ENCODE results near the gene DCST1. TPM values are rescaled to one million over a fixed set of nuclear protein-coding genes. Genes with fewer than 3 reads are reported as not detected.

Gene DCST1
- total RNA-seq, 1 experiment from 2014 or later, result not detected

DNA sequence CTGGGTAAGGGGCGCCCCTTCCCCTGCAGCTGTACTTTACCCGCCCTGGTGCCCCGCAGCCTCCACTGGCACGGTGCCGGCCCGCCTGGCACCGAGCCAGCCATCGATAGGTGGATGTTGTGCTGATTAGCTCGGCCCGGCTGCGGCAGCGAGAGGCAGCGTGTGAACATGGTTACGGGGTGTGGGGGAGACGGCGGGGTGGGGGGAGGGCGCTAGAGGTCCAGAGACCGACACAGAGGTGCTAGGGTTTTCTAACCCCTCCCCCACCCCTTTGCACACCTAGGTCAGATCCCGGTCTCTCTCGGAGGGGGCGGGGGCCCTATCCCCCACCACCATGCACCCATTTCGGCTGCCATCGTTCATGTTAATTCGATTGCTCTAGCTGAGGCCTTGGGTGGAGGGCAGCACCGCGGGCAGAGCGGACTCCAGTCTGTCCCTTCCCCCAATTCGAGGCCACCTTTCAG is 36.6 kb downstream of the DCST1 start:
- POLR2A ChIA-PET (ENCODE audit: unreplicated experiment), result no interaction called here
- CTCF ChIA-PET, result interaction anchor here (0.5 to 1.0 kb wide), 4 partner anchors 8 to 19 kb away, joined by 3 to 10 read pairs (median 8); partner anchors contain the start of gene ADAM15
- Histone ChIP-seq H3K9me2 (replicated peaks; ENCODE audit: low read length) (no peaks in the 10 kb centered on the region), H2AFZ (ENCODE audit: low read length) (peak overlapping the region; percentile 81), H3K9ac (ENCODE audit: low read length) (peak overlapping the region; percentile 43; the same call in 1 of the 2 replicates), H3K36me3 (ENCODE audit: low read depth, low read length) (no peaks in the 10 kb centered on the region), H3K27ac (ENCODE audit: low read length) (no peak overlapping the region), H3K4me2 (ENCODE audit: low read length) (peak overlapping the region; percentile 81), H3F3A (ENCODE audit: low read length, unreplicated experiment) (no peaks in the 10 kb centered on the region), H3K79me2 (ENCODE audit: low read length) (peaks cover 1% of the 10 kb centered on the region), H4K20me1 (ENCODE audit: low read length) (no peaks in the 10 kb centered on the region), H3K4me3 (ENCODE audit: low read length) (peak overlapping the region; percentile 56), H3K27me3 (ENCODE audit: low read length) (no peaks in the 10 kb centered on the region), H3K9me3 (ENCODE audit: low read length) (no peaks in the 10 kb centered on the region), H3K4me1 (ENCODE audit: insufficient read depth, low read length) (peaks cover 11% of the 10 kb centered on the region; the same call in 1 of the 2 replicates)
- intact Hi-C loops (cut with micrococcal nuclease), result no loop called here
- TF ChIP-seq EZH2phosphoT487 (IDR thresholded peaks at IDR 0.05; ENCODE audit: borderline replicate concordance, low read length) (no peak), CTCF (conservative IDR thresholded peaks at IDR 0.05; ENCODE audit: low read depth, low read length) (no peak), EZH2 (IDR thresholded peaks at IDR 0.05; ENCODE audit: low read length, unreplicated experiment) (no peak)
- BruUV-seq (replicated peaks), result no TSS peak
- ATAC-seq (no peak), DNase-seq (no peak)

DNA sequence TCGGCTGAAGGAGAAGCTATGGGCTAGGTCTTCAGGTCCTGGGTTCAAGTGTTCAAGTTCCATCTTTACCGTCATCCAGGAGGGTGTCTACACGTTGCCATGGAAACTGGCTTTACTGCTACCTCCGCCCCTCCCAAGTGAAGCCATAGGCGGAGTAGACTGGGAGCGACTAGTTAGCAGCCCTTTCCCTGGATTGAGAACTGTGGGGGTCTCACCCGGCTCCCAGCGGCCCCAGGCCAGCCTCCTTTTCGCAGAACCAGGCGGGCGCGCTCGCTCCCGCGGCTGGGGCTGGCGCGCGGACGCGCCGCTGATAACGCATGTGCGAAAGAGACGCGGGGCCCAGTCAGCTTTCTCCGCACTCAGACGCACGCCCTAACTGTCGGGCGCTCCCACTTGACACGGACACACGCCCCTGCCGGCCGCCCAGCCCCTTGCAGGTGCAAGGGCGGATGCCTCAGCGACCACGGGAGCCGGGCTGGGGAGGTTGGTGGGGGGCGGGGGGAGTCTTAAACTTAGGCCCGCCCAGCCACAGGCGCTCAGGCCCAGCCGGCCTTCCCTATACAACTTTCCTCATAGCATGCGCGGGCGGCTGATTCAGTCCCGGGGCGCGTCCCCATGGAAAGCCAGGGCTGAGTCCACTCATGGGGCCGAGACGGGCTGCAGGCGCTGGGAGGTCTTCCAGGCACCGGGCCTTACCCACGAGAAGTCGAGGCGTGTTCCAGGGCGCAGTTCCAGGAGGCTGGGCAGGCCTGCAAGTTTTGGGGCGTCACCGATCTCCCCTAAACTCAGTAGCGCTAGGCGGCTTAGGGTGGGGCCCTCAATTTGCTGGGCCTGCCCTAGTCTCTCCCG is 37.3 kb downstream of the DCST1 start:
- H3K27ac ChIP-seq (ENCODE audit: low read length), result no peak overlapping the region

More for the DNA sequence above, 37.3 kb downstream of the DCST1 start:
- Histone ChIP-seq H3K4me2 (ENCODE audit: low read length) (peak overlapping the region; percentile 81), H3K9ac (ENCODE audit: low read length) (peak overlapping the region; percentile 43), H3K36me3 (ENCODE audit: low read depth, low read length) (no peaks in the 10 kb centered on the region), H3K4me3 (ENCODE audit: low read length) (peak overlapping the region; percentile 56), H3F3A (ENCODE audit: low read length, unreplicated experiment) (no peaks in the 10 kb centered on the region), H2AFZ (ENCODE audit: low read length) (peak overlapping the region; percentile 81), H3K4me1 (ENCODE audit: insufficient read depth, low read length) (peaks cover 11% of the 10 kb centered on the region; the same call in 1 of the 2 replicates), H3K9me3 (ENCODE audit: low read length) (no peaks in the 10 kb centered on the region), H3K27me3 (ENCODE audit: low read length) (no peaks in the 10 kb centered on the region), H3K9me2 (replicated peaks; ENCODE audit: low read length) (no peaks in the 10 kb centered on the region), H4K20me1 (ENCODE audit: low read length) (no peaks in the 10 kb centered on the region), H3K79me2 (ENCODE audit: low read length) (no peaks in the 10 kb centered on the region)
- POLR2A ChIA-PET (ENCODE audit: unreplicated experiment), result interaction anchor here (0.6 kb wide), 1 partner anchor 19 kb away, joined by 11 read pairs; no protein-coding TSS in a partner anchor
- CTCF ChIA-PET, result interaction anchor here (0.5 to 1.0 kb wide), 4 partner anchors 9 to 20 kb away, joined by 3 to 10 read pairs (median 8); partner anchors contain the start of gene ADAM15
- intact Hi-C loops (cut with micrococcal nuclease), result no loop called here
- peak; percentile 94 for ATAC-seq
- no TSS peak for BruUV-seq (replicated peaks)
- TF ChIP-seq EZH2 (IDR thresholded peaks at IDR 0.05; ENCODE audit: low read length, unreplicated experiment) (no peak), CTCF (conservative IDR thresholded peaks at IDR 0.05; ENCODE audit: low read depth, low read length) (peak; percentile 55)
- DNase-seq, result peak; percentile 93
